Neutrophil (primary cell): ENCODE measurements around the gene ZBTB7B.

ENCODE experiments used
- H3K27ac ChIP-seq: fragments of 200-600 bp; sonication (generic); 2 replicates; pipeline ENCODE4 v1.5.1; 2016; ENCODE audit warnings: mild to moderate bottlenecking, moderate library complexity
- H3K27me3 ChIP-seq: fragments of 200-600 bp; sonication (generic); 2 replicates; pipeline ENCODE4 v1.6.0; 2016; ENCODE audit warnings: mild to moderate bottlenecking
- H3K36me3 ChIP-seq: fragments of 200-600 bp; sonication (generic); 2 replicates; pipeline ENCODE4 v1.5.1; 2017
- H3K4me1 ChIP-seq, 2 experiments: fragments of 200-600 bp in 1 of 2; sonication (generic) in 1 of 2; 1 replicate in 1 of 2; 2 replicates in 1 of 2; pipeline versions ENCODE4 v1.5.1 to v1.6.1; 2013 to 2016; ENCODE audit warnings: low read depth in 1 of 2, low read length in 1 of 2, mild to moderate bottlenecking in 1 of 2, moderate library complexity in 1 of 2; ENCODE audit not compliant: control insufficient read depth in 1 of 2, insufficient read depth in 1 of 2
- H3K4me3 ChIP-seq, 2 experiments: fragments of 200-600 bp in 1 of 2; sonication (generic) in 1 of 2; 1 replicate in 1 of 2; 2 replicates in 1 of 2; pipeline ENCODE4 v1.5.1; 2013 to 2016; ENCODE audit warnings: low read depth in 1 of 2, low read length in 1 of 2, mild to moderate bottlenecking in 1 of 2, moderate library complexity in 1 of 2
- H3K9me3 ChIP-seq: fragments of 200-600 bp; sonication (generic); 2 replicates; pipeline ENCODE4 v1.5.1; 2016
- CTCF ChIP-seq: fragments of 200-600 bp; sonication (generic); IDR thresholded peaks from 2 replicates; pipeline ENCODE4 v1.5.1; 2016; ENCODE audit warnings: antibody characterized with exemption

The ZBTB7B gene

GRCh38 chr1:155002464-155003226, at the start of gene ZBTB7B:
Gene ZBTB7B, plus strand, starts transcription at chr1:155002802. Its CDS starts 11,859 bp downstream, at chr1:155014661.
- no peaks in the 10 kb centered on the region for H3K36me3 ChIP-seq
- no peaks in the 10 kb centered on the region for H3K9me3 ChIP-seq
- H3K27ac ChIP-seq = peak within 1 kb of the TSS; percentile 97
- H3K4me3 ChIP-seq = peak within 1 kb of the TSS; percentile 85 to 100
- no peaks in the 10 kb centered on the region for H3K27me3 ChIP-seq
- TF ChIP-seq CTCF = no peak
- peaks cover 69 to 77% of the 10 kb centered on the region in 2 experiments for H3K4me1 ChIP-seq

DNA sequence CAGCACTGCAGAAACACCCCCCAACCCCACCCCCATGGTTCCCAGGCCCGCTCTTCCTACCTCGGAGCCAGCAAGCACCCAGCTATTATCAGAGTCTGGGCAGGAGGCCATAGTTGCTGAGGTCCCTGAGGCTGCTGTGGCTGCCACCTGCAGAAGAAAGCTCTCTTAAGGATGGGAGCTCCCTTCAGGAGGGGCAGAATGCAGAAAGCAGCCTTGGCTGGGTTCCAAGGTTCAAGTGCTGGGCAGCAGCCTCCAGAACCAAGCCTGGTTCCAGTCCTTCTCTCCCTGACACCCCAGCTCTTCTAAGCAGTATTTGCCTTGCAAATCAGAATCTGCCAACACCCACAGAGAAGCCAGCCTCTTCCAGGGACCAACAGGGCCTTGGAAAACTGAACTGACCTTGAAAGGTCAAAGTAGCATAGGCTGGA, 49.0 kb upstream of the ZBTB7B start:
- Histone ChIP-seq H3K27me3 (no peaks in the 10 kb centered on the region), H3K27ac (peak overlapping the region; percentile 95), H3K9me3 (no peaks in the 10 kb centered on the region), H3K4me3 (no peak overlapping the region), H3K4me1 (peaks cover 43 to 53% of the 10 kb centered on the region in 2 experiments), H3K36me3 (peaks cover 34% of the 10 kb centered on the region)
- no peak for TF ChIP-seq CTCF

GRCh38 chr1:154954541-154954940, 48.1 kb upstream of the ZBTB7B start:
- no peak for TF ChIP-seq CTCF
- Histone ChIP-seq H3K4me3 (peak overlapping the region; percentile 78 to 83), H3K36me3 (peaks cover 33% of the 10 kb centered on the region), H3K4me1 (peaks cover 43 to 53% of the 10 kb centered on the region in 2 experiments), H3K9me3 (no peaks in the 10 kb centered on the region), H3K27ac (peak overlapping the region; percentile 95), H3K27me3 (no peaks in the 10 kb centered on the region)

GRCh38 chr1:154955039-154955717, 47.4 kb upstream of the ZBTB7B start:
- Histone ChIP-seq H3K36me3 (peaks cover 28% of the 10 kb centered on the region), H3K9me3 (no peaks in the 10 kb centered on the region), H3K27me3 (no peaks in the 10 kb centered on the region), H3K4me1 (peaks cover 45 to 54% of the 10 kb centered on the region in 2 experiments), H3K27ac (peak overlapping the region; percentile 95), H3K4me3 (peak overlapping the region; percentile 78 to 83)
- TF ChIP-seq CTCF = no peak

GRCh38 chr1:154955718-154956543, 46.7 kb upstream of the ZBTB7B start, which contains the start of gene PBXIP1:
Gene PBXIP1, minus strand, starts transcription at chr1:154956099. Its CDS starts 2,378 bp downstream, at chr1:154953721.
- H3K27ac ChIP-seq = peak within 1 kb of the TSS; percentile 95
- H3K9me3 ChIP-seq = no peaks in the 10 kb centered on the region
- H3K27me3 ChIP-seq = no peaks in the 10 kb centered on the region
- peak within 1 kb of the TSS; percentile 78 to 83 for H3K4me3 ChIP-seq
- peaks cover 53 to 62% of the 10 kb centered on the region in 2 experiments for H3K4me1 ChIP-seq
- TF ChIP-seq CTCF = peak; percentile 14
- peaks cover 21% of the 10 kb centered on the region for H3K36me3 ChIP-seq
